GM10266 (cell line): ENCODE measurements around the gene PRRT1.

Experiments used
- DNase-seq: peaks from one replicate; pipeline ENCODE4 v3.0.0; 2012; ENCODE audit errors: extremely low spot score
- CTCF ChIP-seq: IDR thresholded peaks from 2 replicates; pipeline ENCODE4 v1.5.1; 2012; ENCODE audit warnings: mild to moderate bottlenecking, low read depth; ENCODE audit not compliant: control insufficient read depth, insufficient read depth; ENCODE audit errors: missing control alignments

Gene PRRT1

GRCh38 chr6:32174416-32174815 lies 22.7 kb upstream of the PRRT1 start:
- no peak for DNase-seq
- no peak for TF ChIP-seq CTCF

- TF ChIP-seq CTCF = no peak
- no peak for DNase-seq
Observed at GRCh38 chr6:32173051-32173727, 21.4 kb upstream of the PRRT1 start.

GRCh38 chr6:32171234-32171633 lies 19.5 kb upstream of the PRRT1 start:
- TF ChIP-seq CTCF = no peak
- no peak for DNase-seq

DNA sequence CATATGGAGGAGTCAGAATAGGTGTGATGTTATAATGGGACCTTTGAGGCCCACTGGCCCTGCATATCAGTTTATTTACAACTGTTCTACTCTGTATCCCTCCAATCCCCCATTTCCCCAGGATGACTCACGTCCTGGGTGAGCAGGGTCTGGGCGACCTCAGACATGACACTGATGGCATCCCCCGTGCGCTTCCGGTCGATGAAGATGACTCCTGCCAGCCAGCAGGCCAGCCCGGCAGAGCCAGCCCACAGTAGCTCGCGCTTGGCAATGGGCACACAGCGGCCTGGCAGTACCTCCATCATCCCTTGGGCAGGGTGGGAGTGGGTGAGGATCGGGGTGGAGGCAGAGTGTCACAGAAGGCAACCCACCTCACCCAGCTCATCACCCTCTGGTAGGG lies 18.6 kb upstream of the PRRT1 start:
- no peak for TF ChIP-seq CTCF
- no peak for DNase-seq

DNA sequence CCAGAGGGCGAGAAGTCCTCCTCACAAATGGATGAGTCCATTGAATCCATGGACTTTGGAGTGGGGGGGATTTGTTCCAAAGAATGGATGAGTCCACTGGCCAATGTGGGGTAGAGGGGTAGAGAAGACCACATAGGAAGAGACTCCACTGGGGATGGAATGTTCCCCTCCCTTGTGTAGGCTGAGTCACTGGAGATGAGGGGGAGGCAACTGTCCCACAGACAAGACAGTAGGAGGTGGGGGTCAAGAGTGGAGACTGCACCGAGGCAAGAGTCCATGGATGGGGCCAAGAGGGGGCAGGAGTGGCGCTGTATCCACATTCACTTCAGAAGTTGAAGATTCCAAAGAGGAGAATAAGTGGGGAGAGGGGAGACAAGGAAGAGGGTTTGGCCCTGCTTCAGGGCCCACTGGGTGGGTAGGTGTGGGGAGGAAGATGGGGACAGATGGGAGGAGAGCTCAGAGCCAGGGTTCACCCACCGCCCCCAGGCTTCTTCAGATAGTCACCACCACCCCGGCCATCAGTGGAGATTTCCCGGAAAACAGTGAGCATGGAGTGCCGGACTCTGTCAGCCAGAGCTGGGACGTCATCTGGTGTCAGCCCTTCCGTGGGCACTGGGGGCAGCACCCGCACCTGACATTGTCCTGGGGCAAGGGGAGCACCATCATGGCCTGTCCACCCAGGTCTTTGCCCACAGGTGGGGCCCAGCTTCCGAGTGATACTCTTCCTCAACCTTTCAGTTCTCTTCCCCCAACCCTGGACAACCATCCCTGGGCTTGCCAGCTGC lies 17.3 kb upstream of the PRRT1 start:
- no peak for TF ChIP-seq CTCF
- DNase-seq = no peak

- no peak for DNase-seq
- TF ChIP-seq CTCF = no peak
Observed at GRCh38 chr6:32168350-32168749, 16.6 kb upstream of the PRRT1 start.

DNA sequence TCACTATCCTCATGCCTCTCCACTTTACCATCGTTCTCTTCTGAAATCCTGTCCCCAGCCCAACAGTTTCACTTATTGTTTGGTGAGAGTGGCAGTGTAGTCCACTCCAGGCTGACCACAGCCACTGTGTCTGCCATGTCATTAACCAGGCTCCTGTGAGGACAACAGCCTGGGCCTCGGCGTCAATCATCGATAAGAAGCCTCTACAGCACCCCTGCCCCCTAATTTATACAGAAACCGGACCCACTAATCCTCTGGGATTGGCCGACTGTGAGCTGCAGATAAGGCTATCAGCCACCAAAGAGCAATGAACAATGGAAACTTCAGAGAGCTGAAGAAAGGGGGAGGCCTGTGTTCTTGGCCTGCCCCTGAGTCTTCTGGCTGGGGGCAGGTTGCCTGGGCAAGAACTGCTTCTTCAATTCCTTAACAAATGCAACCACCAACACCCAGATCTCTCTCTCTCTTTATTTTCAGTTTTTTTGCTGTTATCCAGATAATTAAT lies 16.1 kb upstream of the PRRT1 start:
- no peak for TF ChIP-seq CTCF
- DNase-seq = no peak
